Umbilical cord (tissue), 2 donors: Measurements from ENCODE around the gene LPIN1. TPM values are rescaled to one million over a fixed set of nuclear protein-coding genes. Genes with fewer than 3 reads are reported as not detected.

ENCODE experiments used
- DNase-seq: peaks from one replicate; pipeline ENCODE4 v3.0.0-alpha.2; 2015; ENCODE audit warnings: low spot score
- total RNA-seq: library from RNA; depleted of rRNA; stranded (reverse); fragments of >200 nt; gene quantifications from one replicate; pipeline ENCODE4 v1.2.3, GENCODE V29; 2014; ENCODE audit warnings: low replicate concordance; ENCODE audit not compliant: insufficient read depth

Gene LPIN1
- total RNA-seq, 1 donor from 2014 or later, result 23.1 TPM

DNA sequence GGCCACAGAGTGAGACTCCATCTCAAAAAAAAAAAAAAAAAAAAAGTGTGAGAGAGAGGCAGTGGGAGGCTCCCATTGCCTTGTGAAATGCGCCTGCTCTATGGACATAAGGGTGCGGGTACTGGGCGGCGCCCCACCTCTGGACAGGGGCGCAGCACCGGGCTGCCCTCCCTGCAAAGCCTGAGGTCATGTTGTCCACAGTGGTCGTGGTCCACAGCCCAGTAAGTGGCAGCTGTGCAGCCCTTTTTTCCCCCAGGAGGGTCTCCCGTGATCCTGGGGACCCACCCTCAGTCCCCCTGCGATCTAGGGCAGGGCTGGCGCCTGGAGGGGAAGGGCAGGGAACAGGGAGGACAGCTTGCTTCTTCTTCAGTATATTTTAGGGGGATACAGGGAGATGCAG lies 37.8 kb downstream of the LPIN1 start:
- DNase-seq, result no peak

DNA sequence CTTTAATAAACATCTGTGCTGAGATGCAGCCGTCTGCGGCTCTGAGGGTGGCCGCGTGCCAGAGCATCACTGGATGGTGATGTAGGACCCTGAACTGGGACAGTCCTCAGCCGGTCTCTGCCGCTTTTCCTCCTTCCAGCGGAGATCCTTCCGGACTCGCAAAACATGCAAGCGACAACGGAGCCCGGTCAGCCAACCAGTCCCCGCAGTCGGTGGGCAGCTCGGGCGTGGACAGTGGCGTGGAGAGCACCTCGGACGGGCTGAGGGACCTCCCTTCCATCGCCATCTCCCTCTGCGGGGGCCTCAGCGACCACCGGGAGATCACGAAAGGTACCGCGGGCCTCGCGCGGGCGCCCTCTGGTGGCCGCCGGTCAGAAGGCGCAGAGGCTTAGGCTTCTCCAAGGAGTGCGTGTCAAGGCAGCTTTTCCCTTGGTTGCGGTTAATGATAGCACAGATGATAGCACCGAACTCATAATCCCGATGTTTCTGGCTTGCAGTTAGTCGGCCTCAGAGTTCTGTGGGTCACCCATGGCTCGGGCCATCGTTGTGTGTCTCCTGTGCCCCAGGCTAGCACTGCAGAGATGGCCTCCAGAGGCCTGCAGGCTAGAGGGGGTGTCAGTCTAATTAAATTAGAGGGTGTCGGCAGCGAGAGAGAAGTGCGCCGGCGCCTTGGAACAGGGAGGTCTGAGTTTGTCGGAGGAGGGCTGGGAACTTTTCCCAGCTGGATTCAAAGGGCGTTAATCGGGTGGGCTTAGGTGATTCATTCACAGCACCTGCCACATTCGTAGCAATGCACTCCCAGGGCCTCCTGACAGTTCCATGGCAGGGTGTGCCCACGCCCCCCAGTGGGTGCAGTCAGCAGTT lies 38.5 kb downstream of the LPIN1 start:
- DNase-seq, result peak; percentile 29

DNA sequence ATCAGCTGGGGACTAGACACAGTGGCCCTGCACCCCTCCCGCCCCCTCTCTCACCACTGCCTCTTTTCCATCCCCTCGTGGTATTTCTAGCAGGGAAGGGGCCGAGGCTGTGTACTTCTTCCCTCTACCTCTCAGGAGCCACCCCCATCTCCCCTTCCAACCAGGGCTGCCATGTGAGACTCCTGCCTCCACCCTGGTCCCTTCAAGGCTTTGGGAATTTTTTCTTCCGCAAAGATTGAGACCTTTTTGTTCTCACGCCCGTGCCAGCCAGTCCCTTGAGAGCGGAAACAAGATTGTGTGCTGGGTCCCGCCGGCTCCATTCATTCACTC lies 39.1 kb downstream of the LPIN1 start:
- DNase-seq, result no peak

DNA sequence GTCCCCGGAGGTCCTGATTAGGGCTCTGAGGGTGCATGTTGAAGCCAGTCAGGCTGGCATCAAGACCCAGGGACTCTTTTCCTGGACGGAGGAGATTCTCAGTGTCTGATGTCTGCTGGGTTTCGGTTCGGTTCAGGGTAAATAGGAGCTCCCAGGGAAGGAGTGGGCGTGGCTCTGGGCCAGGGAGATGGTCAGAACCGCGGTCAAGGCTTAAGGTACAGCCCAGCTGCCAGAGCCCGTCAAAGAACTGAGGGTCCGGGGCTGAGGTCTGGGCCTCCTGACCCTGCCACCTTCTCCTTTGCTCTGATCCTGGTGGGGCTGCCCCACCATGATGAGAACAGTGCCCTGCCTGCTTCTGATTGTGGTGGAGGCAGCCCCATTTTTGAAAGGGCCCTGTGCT lies 39.8 kb downstream of the LPIN1 start:
- no peak for DNase-seq

DNA sequence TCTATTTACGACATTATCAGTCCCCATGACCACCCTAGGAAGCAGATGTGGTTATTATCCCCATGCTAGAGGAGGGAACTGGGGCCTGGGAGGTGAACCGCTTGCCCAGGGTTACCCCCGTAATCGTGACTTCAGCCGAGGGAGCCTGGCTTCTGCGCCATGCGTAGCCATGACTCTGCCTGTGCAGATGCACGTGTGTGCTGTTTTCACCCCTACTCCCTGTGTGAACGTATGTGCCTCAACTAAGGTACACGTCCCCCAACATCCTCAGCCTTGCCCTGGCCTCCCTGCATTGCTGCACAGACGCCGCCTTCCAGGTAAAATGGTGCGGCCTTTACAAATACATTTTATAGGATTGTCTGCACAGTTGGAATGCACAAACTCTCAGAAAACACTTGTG lies 40.2 kb downstream of the LPIN1 start:
- DNase-seq, result no peak

DNA sequence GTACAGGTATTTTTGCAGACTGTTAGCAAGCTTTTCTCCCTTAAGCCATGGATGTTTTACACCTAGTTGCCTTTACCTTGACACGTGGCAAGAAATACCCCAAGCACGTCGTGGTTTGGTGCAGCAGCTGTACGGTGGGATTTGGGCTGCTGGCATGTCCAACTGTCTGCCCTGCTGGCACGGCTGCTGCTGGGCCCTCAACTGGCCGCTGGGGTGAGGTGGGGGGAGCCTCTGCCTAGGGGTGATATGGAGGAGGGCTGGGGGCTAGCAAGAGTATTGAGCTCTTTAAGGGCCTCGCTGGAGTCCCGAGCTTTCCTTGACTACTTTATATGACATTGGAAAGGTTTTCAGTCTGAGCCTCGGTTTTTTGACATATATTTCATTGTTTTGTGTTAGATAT lies 41.6 kb downstream of the LPIN1 start:
- no peak for DNase-seq

DNA sequence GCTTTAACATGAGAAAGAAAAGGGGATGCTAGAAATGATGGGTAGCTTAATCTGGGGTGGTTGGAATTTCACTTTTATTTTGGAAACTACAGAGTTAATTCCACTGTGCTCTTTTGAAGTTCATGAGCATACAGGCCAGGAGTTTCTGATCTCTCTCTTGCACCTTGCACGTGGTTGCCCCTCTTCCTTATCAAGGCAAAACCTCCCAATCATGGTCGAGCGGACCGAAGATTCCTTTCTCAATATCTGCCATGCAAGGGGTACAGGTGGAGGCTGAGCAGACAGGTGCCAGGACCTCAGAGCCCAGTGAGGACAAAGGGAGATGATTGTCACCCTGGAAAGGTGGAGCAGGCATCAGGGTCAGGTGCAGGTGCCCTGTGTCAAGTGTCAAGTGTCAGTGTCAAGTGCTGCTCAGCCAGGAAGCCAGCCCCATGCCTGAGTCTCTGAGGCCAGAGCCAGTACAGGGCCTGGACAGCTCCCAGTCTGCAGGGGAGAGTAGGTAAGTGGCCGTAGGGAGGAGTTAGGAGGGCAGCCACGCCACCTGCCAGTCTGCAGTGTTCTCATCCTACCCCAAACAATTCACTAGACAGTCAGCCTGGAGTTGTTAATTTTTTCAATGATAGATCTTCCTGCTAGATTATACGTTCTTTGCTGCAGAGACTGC lies 42.2 kb downstream of the LPIN1 start:
- no peak for DNase-seq

DNA sequence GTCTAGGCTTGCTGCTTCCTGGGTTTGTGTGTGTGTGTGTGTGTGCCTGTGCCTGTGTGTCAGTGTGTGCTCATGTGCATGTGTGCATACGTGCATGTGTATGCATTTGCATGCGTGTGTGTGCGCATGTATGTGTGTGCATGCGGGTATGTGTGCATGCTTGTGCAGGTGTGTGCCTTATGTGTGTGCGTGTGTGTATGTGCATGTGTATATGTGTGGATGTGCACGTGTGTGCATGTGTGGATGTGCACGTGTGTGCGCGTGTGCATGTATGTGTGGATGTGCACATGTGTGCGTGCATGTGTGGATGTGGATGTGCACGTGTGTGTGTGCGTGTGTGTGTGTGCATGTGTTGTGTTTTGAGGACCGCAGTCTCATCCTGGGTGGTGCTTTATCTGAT lies 42.8 kb downstream of the LPIN1 start:
- no peak for DNase-seq

DNA sequence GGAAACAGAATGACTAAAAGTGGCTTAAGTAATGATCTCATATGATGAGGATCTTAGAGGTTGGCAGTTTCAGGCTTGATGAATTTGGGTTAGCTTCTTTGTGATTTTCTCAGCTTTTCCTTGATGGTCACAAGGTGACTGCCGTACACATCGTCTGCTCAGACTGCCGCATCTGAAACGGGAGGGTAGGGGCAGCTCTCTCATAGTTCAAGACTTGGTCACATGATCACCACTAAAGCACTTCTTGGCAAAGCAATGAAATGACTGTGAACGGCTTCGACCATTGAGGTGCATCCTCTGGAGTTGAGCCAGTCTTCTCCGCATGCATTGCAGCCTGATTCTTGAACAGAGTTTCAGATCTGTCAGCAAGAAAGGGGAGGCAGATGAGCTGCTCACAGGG lies 43.8 kb downstream of the LPIN1 start:
- DNase-seq, result no peak

DNA sequence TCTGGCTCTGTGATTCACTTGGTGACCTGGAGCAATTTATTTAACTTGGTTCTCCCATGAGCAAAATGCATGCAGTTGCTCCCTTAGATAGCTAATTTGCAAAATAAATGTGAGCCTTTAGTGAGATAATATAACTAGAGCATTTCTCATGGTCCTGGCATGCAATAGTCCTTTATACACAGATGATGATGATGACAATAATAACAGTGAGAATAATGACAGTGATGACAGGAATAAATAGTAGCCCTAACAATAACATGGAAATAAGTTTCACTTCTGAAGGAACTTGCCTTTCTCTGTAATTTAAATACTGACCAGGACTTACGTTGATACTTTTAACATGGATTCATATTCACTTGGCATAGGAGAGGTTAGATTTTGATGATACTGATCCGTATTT lies 49.2 kb downstream of the LPIN1 start:
- DNase-seq, result no peak

DNA sequence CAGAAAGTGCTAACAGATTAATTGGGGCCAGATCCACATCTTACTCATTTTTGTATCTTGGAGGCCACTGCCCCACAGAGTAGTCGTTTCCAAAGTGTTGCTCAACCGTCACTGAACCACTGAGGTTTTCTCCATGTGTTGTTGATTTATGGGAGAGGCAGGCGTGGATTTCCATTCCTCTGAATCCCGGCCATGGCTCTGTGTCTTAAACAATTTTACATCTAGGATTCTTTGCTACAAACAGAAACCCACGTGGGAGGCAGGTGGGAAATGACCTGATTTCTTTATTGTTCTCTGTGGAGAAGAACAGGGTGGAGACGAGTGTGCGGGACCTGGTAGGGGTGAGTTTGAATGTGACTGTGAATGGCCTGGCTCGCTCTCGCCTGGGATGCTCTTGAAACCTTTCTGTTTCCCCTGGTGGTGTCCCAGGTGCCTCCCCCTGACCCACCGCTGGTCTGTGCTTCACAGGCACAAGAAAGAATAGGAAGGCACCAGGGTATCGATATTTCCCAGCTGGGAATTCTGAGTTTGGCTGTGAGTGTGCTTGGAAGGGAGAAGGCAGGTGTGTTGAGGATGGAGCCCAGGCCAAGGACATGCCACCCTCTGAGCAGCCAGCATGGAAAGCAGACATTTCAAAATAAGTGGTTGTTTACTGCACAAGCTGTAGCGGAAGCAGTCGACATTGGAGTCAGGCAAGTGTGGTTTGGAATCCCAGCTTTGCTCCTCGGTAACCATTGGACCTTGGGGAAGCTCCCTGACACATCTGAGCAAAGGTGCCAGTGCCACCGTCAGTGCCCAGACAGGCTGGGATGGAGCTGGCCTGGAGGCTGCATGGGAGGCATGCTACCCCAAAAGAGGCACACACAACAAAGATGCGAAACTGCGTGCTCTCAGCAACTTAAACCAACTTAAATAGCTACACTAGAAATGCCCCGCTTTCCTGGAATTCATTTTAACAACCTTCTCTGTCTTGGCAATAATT lies 50.0 kb downstream of the LPIN1 start:
- DNase-seq, result no peak

DNA sequence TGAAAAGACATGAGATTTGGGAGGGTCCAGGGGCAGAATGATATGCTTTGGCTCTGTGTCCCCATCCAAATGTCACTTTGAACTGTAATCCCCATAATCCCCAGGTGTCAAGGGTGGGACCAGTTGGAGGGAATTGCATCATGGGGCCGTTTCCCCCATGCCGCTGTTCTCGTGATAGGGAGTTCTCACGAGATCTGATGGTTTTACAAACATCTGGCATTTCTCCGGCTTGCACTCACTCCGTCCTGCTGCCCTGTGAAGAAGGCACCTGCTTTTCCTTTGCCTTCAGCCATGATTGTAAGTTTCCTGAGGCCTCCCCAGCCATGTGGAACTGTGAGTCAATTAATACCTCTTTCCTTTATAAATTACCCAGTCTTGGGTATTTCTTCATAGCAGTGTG lies 51.4 kb downstream of the LPIN1 start:
- DNase-seq, result no peak

DNA sequence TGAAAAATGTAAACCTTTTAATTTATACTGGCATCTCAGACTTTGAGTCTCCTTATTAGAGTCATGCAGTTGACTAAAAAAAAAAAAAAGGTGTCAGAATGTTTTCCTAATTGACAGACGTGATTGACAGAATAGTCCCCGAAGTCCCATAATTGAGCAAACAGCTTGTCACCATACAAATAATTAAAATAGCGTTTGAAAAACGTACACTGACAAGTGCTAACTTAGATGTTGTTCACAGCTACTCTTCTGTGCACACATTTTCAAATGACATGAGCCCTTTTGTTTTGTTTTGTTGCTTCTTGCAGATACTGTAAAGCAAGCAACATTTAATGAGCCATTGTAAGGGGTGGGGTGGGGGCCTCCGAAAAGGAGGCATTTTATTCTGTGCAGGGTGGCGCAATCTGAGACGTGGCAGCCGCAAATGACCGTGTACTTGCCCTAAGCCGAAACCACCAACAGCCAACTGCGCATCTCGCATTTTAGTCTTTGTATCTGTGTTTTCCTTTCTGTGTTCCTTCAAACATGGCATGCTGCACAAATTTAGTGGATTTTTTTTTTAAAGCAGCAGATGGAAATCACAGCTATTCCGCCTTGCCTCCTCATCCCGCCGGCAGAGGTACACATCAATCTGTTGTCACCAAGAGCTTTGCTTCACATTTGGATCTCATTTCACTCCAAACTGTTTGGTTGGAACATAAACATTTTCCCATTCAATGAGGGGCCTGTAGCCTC lies 52.4 kb downstream of the LPIN1 start:
- DNase-seq, result no peak

DNA sequence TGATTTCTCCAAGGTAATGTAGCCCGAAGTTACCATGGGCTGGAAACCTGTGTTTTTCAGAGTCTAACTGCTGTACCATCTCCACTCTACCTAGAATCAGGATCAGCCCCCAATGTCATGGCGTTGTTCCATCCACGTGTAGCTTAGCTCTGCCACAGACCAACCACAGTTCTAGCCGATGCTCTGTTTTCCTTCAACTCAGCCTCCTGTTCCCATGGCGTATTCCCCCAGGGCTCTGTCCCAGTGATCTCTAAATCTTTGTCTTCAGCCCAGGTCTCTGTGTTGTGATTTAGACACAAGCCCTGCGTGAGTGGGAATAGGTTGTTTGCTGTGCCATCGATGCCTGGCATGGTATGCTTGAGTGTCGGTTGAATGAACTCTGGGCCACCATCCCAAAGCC lies 53.4 kb downstream of the LPIN1 start:
- DNase-seq, result no peak

DNA sequence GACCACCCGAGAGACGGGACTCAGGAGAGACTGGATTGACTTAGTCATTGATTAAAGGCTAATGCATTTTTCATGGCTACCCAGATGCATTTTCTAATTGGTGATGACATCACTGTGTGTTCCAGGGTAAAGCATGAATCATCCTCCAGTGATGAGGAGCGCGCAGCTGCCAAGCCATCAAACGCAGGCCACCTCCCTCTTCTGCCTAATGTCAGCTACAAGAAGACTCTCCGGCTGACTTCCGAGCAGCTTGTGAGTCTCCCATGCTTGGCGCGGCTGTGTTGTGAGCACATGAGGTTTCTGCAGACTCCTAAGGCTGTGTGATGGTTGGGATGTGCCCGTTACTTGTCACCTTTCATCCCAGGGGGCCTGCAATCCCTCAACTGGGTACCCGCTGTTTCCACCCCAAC lies 56.4 kb downstream of the LPIN1 start:
- no peak for DNase-seq

DNA sequence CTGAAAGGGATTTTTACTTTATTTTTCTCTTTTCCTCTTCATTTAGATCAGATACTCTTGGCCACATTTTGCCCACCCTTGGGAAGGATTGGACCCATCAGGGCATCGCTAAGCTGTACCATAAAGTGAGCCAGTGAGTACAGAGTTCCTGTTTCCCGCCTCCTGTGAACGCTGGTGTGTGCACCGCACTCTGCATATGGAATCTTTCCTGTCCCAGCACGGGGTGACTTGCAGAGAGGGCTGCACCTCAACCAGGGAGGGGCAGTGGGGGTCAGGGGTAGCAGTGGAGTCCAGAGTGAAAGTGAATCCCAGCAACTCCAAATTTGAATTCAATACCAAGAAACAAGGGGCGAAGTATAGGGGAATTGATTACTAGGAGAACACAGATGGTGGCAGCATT lies 58.6 kb downstream of the LPIN1 start:
- no peak for DNase-seq

DNA sequence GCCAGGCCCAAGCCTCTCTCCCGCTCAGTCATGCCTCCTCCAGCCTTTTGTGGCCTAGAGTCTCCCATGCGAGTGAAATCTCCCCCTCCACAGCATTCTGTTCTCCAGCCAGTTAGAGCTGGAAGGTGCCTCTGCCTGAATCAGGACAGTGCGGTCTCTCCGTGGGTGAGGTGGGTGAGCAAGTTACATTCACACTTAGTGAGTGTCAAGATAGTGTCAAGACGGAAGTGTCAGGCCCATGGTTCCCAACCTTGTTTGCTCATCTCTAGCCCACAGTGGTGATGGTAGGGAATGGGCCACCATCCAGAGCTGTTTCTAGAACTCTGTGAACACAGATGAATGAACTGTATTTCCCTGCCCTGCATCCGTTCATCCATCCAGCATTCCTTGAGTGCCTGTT lies 59.5 kb downstream of the LPIN1 start:
- no peak for DNase-seq

DNA sequence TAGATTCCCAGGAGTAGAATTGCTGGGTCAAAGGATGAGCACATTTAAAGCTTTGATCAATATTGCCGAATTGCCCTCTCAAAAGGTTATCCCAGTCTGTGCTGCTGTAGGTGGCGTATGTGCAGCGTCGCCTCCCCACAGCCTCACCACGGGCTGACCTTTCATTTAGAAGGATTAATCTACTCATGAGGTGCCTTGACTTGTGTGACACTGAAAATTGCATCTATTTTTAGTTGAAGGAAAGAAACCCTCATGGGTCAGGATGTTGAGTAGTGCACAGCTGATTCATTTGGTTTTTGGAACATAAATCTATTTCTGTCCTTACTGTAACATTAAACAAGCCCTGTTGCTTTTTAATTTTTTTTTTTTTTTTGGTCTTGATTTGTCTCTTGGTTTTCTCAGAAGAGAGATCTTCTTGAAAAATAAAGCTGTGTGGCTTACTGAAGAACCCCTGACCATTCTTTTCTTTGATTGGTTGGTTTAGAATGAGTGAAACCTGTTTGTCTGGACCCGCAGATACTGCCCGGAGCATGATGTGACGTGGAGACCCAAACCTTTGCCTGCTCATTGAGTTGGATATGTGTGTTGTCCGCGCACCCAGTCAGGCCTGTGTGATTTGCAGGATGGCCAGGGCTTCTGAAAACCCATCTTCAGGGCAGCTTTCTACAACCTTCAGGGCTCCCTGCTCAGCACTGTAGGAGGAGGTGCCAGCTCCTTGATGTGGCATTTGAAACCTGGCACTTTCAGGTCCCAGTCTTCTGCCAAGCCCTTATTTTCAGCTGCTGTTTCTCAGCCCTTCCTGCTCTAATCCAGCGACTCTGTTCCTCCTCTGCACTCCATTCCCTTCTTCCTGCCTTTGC lies 61.0 kb downstream of the LPIN1 start:
- DNase-seq, result no peak

DNA sequence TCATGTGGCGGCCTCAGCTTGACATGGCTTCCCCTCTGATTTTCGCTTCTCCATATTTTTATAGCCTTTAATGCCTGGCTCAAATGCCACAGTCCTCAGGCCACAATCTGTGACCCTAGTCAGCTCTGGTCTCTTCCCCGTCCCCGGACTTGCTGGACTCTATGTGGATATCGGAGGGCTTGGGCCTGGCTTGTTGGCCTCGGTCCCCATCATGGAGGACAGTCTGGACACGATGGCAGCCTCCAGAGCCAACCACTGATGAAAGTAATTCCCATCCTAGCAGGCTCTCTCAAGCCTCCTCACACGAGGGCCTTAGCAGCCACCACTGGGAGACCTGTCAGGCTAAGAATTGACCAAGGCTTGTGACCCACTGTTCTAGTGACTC lies 61.6 kb downstream of the LPIN1 start:
- DNase-seq, result no peak

DNA sequence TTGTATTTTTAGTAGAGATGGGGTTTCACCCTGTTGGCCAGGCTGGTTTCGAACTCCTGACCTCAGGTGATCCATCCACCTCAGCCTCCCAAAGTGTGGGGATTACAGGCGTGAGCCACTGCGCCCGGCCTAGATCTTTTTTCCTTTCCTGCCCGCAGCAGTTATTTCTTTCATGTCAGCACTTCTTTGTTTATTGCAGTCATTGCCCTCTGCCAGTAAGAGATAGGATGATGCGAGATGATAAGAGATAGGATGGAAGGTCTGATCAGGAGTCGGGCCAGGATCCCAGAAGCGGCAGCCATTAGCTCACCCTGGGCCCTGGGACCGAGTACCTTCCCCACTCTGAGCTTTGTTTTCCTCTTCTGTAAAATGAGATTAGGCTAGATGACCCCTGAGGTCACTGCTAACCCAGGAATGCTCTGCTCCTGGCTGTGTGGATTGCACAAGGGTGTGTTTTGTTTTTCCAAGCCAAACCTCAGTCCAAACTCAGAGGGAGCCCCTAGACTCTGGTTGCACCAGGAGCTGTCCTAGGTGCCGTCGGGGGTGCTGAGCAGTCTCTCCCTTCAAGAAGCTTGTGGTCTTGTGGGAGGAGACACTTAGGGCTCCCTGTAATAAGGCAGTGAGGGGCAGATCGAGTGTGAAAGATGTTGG lies 63.3 kb downstream of the LPIN1 start:
- no peak for DNase-seq
